GM11168 (cell line): ENCODE results near the gene RDM1.
"Not testable (repeated sequence)": the region's sequence is repeated elsewhere in the genome, so short reads cannot be mapped to it uniquely, and the experiment has no call there.

ENCODE experiments used
- in situ Hi-C: fragments of 300-500 bp; cut with MboI; formaldehyde crosslinking; loops from one replicate; pipeline ENCODE4 v1.12.0; 2022; ENCODE audit warnings: low sequenced_read_pairs; ENCODE audit not compliant: unreplicated experiment

The RDM1 gene

GRCh38 chr17:35938492-35938891 lies 7.9 kb upstream of the RDM1 start:
- in situ Hi-C loops, result not testable (repeated sequence)

DNA sequence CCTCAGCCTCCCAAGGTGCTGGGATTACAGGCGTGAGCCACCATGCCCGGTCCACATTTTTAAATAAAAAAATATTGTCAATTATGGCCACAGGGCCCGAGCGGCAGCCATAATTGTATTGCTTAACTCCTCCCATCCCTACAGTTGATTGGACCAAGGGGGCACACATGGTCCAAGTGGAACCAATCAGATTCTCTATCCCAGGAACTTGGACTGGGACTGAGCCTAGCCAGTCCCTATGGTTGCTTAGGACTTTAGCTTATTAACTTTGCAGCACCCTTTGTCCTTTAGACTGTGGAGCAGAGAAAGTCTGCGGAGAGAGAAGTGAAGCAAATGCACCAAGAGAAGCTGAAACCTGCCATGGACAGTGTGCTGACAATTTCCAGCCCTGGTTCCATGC lies 5.5 kb upstream of the RDM1 start:
- in situ Hi-C loops, result no loop called here

DNA sequence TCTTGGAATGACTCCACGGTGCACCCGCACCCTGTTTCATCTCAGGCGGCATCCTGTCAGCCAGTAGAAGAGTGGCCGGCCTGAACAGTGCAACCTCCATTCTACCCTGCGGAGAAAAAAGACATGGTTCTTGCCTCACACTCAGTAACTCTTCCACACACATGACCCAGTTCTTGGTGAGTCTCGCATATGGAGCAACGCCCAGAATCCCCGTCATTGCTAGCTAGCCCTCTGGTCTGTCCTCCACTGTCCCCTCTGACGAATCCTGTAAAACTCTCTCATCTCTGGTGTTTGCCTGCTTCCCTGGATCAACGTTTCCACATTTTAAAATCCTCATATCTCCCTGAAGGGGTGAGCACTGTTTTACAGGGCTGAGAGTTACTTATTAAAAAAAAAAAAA lies 4.2 kb upstream of the RDM1 start:
- in situ Hi-C loops, result no loop called here

GRCh38 chr17:35932586-35932985 lies 2.0 kb upstream of the RDM1 start:
- in situ Hi-C loops, result no loop called here

- in situ Hi-C loops, result no loop called here
Observed at GRCh38 chr17:35931794-35932425, 1.3 kb upstream of the RDM1 start.

GRCh38 chr17:35927714-35928113 lies 2.9 kb downstream of the RDM1 start:
- in situ Hi-C loops, result no loop called here

DNA sequence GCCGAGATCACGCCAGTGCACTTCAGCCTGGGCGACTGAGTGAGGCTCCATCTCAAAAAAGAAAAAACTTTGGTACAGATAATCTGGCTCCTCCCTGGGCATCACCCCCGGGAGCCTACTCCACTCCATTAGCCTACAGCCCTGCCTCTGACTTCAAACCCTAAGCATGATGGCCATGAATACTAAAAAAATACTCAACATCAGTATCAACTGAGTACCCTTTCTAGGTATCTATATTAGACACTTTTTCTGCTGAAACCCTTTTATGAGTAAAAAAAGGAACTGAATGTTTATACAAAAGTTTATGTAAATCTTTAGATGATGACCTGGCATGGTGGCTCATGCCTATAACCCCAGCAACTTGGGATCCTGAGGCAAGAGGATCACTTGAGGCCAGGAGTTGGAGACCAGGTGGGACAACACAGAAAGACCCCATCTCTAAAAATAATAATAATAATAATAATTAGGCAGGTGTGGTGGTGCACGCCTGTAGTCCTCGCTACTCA lies 6.9 kb downstream of the RDM1 start:
- in situ Hi-C loops, result no loop called here

- in situ Hi-C loops, result no loop called here
Observed at GRCh38 chr17:35920229-35920628, 10.3 kb downstream of the RDM1 start.

DNA sequence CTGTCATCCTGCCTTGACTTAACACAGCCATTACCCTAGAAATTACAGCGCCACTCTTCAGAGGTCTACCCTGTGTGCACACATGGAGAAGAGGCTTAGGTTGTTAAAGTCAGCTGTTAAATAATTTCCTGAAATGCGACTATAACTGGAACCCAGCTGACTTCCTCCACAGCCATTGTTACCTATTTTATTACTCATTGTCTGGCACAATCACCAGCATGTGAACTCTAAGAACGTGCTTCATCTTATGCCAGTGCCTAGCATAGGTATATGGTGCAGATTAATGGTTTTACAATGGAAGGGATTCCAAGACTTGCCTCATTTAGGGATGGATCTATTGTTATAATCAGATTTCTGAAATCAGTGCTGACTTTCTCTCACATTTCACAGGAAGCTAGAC lies 11.9 kb downstream of the RDM1 start:
- in situ Hi-C loops, result no loop called here

DNA sequence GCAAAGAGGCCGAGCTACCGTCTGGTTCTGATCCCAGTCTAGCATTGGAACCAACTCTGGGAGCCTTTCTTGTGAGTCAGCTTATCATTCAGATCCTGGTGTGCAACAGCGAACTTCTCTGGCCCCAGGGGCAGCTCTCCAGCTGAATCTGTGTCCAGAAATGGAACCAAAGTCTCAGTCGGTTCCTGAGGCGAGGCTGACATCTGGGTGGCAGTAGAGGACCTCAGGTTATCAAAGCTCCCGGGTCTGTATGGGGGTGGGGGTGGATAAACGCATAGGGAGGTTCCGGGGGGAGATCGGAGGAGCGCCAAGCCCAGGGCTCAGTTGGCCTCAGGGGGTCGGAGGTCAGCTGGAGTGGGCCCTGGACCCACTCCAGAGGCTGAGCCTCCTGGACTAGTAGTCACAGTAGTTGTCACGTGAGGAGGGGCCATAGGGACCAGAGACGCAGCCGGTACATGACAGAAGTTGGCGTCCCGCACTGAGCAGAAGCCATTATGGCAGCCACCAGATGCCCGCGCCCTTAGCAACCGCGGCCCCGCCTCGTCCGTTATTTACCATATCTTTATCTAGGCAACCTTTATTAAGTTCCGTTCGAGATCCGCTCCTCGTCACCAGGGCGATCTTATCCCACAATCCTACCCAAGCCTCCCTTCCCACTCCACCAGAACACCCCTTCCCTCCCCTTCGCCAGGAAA lies 12.9 kb downstream of the RDM1 start:
- in situ Hi-C loops, result no loop called here

DNA sequence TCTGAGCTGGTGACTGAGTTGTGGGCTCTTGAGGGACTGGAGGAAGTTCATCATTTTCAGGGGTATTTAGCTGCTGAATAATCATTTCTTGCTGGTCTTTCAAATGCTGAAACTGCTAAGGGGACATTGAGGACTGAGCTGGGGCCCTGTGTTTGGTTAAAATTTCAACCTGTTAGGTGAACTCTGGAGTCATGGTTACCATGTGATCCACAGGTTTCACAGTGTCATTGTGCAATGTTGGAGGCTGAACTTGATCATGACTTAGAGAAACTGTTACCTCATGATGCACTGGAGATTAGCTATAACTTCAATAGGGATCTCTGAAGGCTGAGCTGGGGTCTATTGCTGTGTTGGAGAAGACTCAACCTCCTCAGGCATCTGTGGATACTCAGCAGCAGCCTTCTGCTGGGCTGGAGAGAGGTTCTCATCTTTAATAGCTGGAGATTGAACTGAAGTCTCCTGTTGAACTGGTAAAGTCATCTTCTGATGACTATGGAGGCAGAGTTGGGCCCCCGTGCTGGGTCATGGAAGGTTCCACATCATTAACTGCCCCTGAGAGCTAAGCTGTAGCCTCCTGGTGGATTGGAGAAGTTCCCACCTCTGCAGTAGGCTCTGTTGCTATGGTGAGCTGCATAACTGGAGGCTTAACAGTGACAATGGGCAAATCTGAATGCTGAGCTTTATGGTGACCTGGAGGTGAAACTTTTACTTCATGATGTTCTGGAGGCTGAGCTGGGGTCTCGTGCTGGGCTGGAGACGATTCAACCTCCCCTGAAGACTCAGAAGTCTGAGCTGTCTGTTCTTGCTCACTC lies 15.2 kb downstream of the RDM1 start:
- in situ Hi-C loops, result no loop called here

DNA sequence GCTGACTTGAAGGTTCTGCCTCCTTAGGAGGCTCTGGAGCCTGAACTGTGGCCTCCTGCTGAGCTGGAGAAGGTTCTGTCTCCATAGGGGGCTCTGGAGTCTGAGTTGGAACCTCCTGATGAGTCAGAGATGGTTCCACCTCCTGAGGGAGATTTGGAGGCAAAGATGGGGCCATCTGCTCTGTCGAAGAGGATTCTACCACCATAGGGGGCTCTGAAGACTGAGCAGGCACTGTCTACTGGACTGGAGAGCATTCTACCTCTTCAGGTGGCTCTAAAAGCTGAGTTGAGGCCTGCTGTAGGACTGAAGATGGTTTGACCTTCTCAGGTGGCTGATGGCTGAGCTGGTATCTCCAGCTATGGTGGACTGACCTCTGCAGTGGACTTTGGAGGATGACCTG lies 16.2 kb downstream of the RDM1 start:
- in situ Hi-C loops, result no loop called here

DNA sequence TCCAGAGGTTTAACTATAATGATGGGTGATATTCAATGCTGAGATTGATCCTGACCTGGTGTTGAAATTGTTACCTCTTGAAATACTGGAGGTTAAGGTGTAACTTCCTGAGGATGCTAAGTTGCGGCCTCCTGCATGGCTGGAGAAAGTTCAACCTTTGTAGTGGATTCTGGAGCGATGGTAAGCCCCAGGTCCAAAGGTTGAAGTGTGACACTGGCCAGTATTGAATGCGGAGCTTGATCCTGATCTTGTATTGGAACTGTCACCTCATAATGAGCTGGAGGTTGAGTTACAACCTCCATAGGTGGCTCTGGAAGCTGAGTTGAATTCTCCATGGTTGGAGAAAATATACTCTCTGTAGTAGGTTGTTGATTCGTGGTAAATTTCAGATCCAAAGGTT lies 17.0 kb downstream of the RDM1 start:
- in situ Hi-C loops, result no loop called here

DNA sequence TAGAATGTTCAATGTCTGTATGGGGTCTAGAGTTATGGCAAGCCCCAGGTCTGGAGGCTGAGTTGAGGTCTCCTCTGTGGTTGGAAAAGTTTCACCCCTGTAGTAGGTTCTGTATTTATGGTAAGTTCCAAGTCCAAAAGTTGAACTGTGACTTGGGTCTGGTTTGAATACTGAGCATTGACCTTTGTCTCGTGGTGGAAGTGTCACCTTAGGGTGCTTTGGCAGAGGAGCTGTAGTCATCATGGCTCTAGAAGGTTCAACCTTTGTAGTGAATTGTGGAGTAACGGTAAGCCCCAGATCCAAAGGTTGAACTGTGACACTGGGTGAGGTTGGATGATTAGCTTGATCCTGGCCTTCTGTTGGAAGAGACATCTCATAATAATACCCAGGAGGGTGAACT lies 17.6 kb downstream of the RDM1 start:
- in situ Hi-C loops, result no loop called here

GRCh38 chr17:35912339-35912912 lies 18.1 kb downstream of the RDM1 start:
- in situ Hi-C loops, result no loop called here

GRCh38 chr17:35909408-35909807 lies 21.2 kb downstream of the RDM1 start:
- in situ Hi-C loops, result no loop called here

DNA sequence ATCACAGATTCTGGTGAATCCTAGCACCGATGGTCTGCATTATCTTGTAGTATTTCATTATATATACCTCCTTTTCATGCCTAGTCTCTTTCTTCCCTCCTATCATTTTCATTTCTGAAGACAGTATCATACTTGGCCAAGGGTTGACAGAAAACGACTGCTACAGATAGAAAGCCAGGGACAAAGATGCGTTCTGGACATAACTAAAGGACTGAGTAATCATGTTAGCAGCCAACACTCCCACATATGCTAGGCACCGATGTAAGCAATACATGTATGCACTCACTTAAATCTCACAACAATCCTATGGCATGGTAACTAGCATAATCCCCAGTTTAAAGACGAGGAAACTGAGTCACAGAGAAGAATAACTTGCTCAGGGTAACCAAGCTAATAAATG lies 22.9 kb downstream of the RDM1 start:
- in situ Hi-C loops, result no loop called here

DNA sequence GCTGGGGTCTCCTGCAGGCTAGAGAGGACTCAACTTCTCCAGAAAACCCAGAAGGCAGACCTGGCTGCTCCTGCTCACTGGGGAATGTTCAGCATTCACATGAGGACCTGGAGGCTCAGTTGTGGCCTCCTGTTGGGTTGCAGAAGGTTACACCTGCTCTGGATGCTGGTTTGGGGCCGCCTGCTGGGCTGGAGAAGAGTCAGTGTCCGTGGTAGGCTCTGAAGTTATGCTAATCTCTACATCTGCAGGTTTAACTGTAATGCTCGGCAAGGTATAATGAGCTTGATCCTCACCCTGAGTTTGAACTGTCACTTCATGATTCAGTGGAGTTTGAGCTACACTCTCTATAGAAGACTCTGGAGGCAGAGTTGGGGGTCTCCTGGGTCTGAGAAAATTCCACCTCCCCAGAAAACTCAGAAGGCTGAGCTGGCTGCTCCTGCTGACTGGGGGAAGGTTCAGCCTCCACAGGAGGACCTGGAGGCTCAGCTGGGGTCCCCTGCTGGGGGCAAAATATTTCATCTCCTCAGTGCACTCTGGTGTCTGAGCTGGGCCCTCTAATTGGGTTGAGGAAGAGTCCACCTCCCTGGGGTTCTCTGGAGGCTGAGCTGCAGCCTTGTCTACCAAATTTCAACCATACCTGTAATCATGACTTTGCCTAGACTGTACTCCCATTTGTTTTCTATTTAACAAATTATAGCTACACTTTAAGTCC lies 23.5 kb downstream of the RDM1 start:
- in situ Hi-C loops, result no loop called here

- in situ Hi-C loops, result no loop called here
Observed at GRCh38 chr17:35906191-35906925, 24.2 kb downstream of the RDM1 start.

GRCh38 chr17:35903451-35903850 lies 27.1 kb downstream of the RDM1 start:
- in situ Hi-C loops, result no loop called here
